ENCODE data around the gene PGS1.

- no peak for TF ChIP-seq CTCF (IDR thresholded peaks at IDR 0.05)
- TF ChIP-seq POLR2A (IDR thresholded peaks at IDR 0.05): no peak
Measured at GRCh38 chr17:78345172-78345571, 33.3 kb upstream of the PGS1 start.
